Measurements from ENCODE around the gene MARCHF11.

MARCHF11 gene

GRCh38 chr5:16179511-16179935 lies at the start of gene MARCHF11:
TSS of gene MARCHF11 (minus strand) at chr5:16179791. CDS start at chr5:16179575, 216 bp downstream.
- no peak for DNase-seq (ENCODE audit: low spot score)

- no peak for DNase-seq (ENCODE audit: low spot score)
Measured at GRCh38 chr5:16225927-16226326, 46.3 kb upstream of the MARCHF11 start.

- DNase-seq (ENCODE audit: low spot score): no peak
Measured at GRCh38 chr5:16192311-16192710, 12.7 kb upstream of the MARCHF11 start.

- no peak for DNase-seq (ENCODE audit: low spot score)
Measured at GRCh38 chr5:16180789-16181082, 1.1 kb upstream of the MARCHF11 start.

- no peak for DNase-seq (ENCODE audit: low spot score)
Measured at GRCh38 chr5:16179936-16180788, 571 bp upstream of the MARCHF11 start.

GRCh38 chr5:16178745-16179372 lies 732 bp downstream of the MARCHF11 start:
- peak; percentile 76 for DNase-seq (ENCODE audit: low spot score)

GRCh38 chr5:16169550-16169949 lies 10.0 kb downstream of the MARCHF11 start:
- DNase-seq (ENCODE audit: low spot score): no peak

GRCh38 chr5:16160706-16161105 lies 18.9 kb downstream of the MARCHF11 start:
- DNase-seq (ENCODE audit: low spot score): peak; percentile 70

- DNase-seq (ENCODE audit: low spot score): no peak
Measured at GRCh38 chr5:16159636-16160035, 20.0 kb downstream of the MARCHF11 start.

- no peak for DNase-seq (ENCODE audit: low spot score)
Measured at GRCh38 chr5:16156152-16156551, 23.4 kb downstream of the MARCHF11 start.

- DNase-seq (ENCODE audit: low spot score): no peak
Measured at GRCh38 chr5:16152601-16153568, 26.7 kb downstream of the MARCHF11 start.

GRCh38 chr5:16149621-16150020 lies 30.0 kb downstream of the MARCHF11 start:
- DNase-seq (ENCODE audit: low spot score): no peak

GRCh38 chr5:16147179-16147900 lies 32.3 kb downstream of the MARCHF11 start:
- no peak for DNase-seq (ENCODE audit: low spot score)

- DNase-seq (ENCODE audit: low spot score): no peak
Measured at GRCh38 chr5:16144416-16144815, 35.2 kb downstream of the MARCHF11 start.

GRCh38 chr5:16143361-16144049 lies 36.1 kb downstream of the MARCHF11 start:
- no peak for DNase-seq (ENCODE audit: low spot score)

- no peak for DNase-seq (ENCODE audit: low spot score)
Measured at GRCh38 chr5:16140944-16141343, 38.6 kb downstream of the MARCHF11 start.

GRCh38 chr5:16140417-16140816 lies 39.2 kb downstream of the MARCHF11 start:
- no peak for DNase-seq (ENCODE audit: low spot score)

- DNase-seq (ENCODE audit: low spot score): no peak
Measured at GRCh38 chr5:16137177-16137576, 42.4 kb downstream of the MARCHF11 start.

GRCh38 chr5:16135506-16135905 lies 44.1 kb downstream of the MARCHF11 start:
- DNase-seq (ENCODE audit: low spot score): no peak

- no peak for DNase-seq (ENCODE audit: low spot score)
Measured at GRCh38 chr5:16135003-16135402, 44.6 kb downstream of the MARCHF11 start.

GRCh38 chr5:16134204-16134603 lies 45.4 kb downstream of the MARCHF11 start:
- DNase-seq (ENCODE audit: low spot score): no peak

All from kidney tubule cell (primary cell).